Thymus (tissue), 11 donors: ENCODE results near the gene CCNL2. TPM values are rescaled to one million over a fixed set of nuclear protein-coding genes. Genes with fewer than 3 reads are reported as not detected.
"Not testable (repeated sequence)": the region's sequence is repeated elsewhere in the genome, so short reads cannot be mapped to it uniquely, and the experiment has no call there.

Source experiments
- DNase-seq, 9 donors: peaks; one replicate each; pipeline ENCODE4 v3.0.0-alpha.2; 2013; ENCODE audit warnings: low spot score in 9 of 9, low read depth in 6 of 9, missing footprints in 1 of 9
- H3K27ac ChIP-seq, 2 donors: one replicate each; pipeline ENCODE4 v1.5.1; 2013; ENCODE audit warnings: control low read depth in 1 of 2, low read depth in 1 of 2, low read length in 1 of 2, mild to moderate bottlenecking in 1 of 2, moderate library complexity in 1 of 2
- H3K27me3 ChIP-seq, 2 donors: one replicate each; pipeline ENCODE4 v1.5.1; 2013; ENCODE audit warnings: low read length in 1 of 2; ENCODE audit not compliant: control insufficient read depth in 2 of 2, insufficient read depth in 1 of 2
- H3K36me3 ChIP-seq, 2 donors: one replicate each; pipeline ENCODE4 v1.5.1; 2013; ENCODE audit warnings: low read length in 1 of 2, mild to moderate bottlenecking in 1 of 2, moderate library complexity in 1 of 2; ENCODE audit not compliant: control insufficient read depth in 2 of 2, insufficient read depth in 2 of 2
- H3K4me1 ChIP-seq, 2 donors: one replicate each; pipeline ENCODE4 v1.5.1; 2013; ENCODE audit warnings: low read length in 2 of 2; ENCODE audit not compliant: control insufficient read depth in 2 of 2, insufficient read depth in 2 of 2
- H3K4me3 ChIP-seq, 2 donors: one replicate each; pipeline ENCODE4 v1.5.1; 2013; ENCODE audit warnings: low read length in 2 of 2, control low read depth in 1 of 2, mild to moderate bottlenecking in 1 of 2
- H3K9me3 ChIP-seq, 2 donors: one replicate each; pipeline ENCODE4 v1.5.1; 2013; ENCODE audit warnings: low read length in 1 of 2, mild to moderate bottlenecking in 1 of 2; ENCODE audit not compliant: control insufficient read depth in 2 of 2, insufficient read depth in 1 of 2
- WGBS: extraction: QIAGEN DNeasy Blood & Tissue Kit; methylation state at CpG from one replicate; pipeline ENCODE4 v1.1.7; 2013; 5-methylcytosine and 5-hydroxymethylcytosine counted together
- polyA plus RNA-seq: library from polyadenylated mRNA; stranded (reverse); fragments of 200-250 nt; gene quantifications from one replicate; pipeline ENCODE4 v1.2.3, GENCODE V29; 2013
- total RNA-seq: library from RNA; stranded (reverse); fragments of 120-200 nt; gene quantifications from one replicate; pipeline ENCODE4 v1.2.4, GENCODE V29; 2013
- donor health status: healthy.

Gene CCNL2
- total and polyA plus RNA-seq, 2 donors, result 73.8 to 340 TPM

- Histone ChIP-seq H3K27ac (no peak overlapping the region), H3K4me3 (no peak overlapping the region), H3K27me3 (no peaks in the 10 kb centered on the region), H3K9me3 (peaks cover 0 to 5% of the 10 kb centered on the region in 2 donors), H3K36me3 (peaks cover 76 to 78% of the 10 kb centered on the region in 2 donors), H3K4me1 (no peaks in the 10 kb centered on the region)
- DNase-seq, result no peak
- WGBS, result 98% methylated on average over 16 of the region's 16 CpGs
Observed at GRCh38 chr1:1388078-1388472, 11.1 kb downstream of the CCNL2 start.

DNA sequence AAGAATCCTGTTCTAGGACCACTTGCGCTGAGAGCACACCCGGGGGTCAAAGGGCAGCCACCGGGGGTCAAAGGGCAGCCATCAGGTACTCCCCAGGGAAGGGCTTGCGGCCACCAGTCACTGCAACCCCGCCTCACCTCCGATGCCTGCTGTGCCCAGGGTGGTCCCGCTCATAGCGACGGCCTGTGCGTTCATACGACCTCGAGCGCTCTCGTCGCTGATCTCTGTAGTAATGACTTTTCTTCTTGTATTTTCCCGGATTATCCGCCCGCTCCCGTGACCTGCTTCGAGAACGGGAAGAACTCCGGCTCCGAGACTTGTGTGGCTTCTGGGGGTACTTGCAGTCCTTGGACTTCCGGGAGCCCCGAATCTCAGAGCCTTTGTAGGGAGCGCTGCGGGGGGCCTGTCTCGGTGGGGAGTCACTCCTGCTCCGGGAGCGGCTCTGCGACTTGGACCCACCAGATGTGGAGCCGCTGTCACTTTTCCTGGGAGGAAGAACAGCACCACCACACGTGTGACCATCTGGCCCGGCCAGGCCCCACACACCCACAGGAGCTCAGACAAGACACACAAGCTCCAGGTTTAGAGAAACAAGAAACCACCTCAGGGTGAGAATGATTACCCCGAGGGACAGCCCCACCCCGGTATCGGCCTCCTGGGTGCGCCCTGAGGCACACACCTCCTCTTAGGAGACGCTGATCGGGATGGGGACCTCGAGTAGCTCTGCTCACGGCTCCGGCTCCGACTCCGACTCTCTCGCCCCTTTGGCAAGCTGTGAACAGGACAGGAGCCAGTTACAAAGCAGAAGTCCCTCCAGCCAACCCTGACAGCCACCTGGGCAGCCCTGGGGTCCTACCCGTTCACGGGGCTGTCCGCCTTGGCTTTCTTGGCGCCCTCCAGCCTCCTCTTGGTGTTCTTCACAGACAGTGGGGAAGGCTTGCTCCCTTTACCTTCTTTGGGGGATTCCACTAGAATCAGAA, 11.7 kb downstream of the CCNL2 start:
- WGBS, result 98% methylated on average over 50 of the region's 50 CpGs
- H3K4me1 ChIP-seq, result no peaks in the 10 kb centered on the region
- no peak overlapping the region for H3K27ac ChIP-seq
- no peaks in the 10 kb centered on the region for H3K27me3 ChIP-seq
- DNase-seq, result no peak
- peaks cover 69 to 71% of the 10 kb centered on the region in 2 donors for H3K36me3 ChIP-seq
- peaks cover 0 to 5% of the 10 kb centered on the region in 2 donors for H3K9me3 ChIP-seq
- no peak overlapping the region for H3K4me3 ChIP-seq

DNA sequence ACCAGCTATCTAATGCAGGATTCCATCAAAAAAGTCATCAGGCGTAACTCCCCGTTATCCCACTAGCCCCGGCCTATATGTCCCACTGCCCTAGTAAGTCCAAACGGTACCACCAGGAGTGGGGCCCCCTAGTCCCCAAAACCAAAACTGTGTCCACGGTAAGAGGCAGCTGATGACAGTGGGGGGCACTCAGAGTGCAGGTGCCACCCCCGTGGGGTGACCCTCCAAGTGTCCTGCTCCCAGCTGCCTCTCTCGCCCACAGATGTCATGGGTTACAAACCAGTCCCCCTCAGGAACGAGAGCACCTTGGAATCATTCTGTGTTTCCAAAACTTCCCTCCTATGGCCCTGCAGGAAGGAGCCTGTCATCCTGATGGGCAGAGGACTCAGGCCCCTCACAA, 13.2 kb downstream of the CCNL2 start:
- Histone ChIP-seq H3K9me3 (peaks cover 0 to 5% of the 10 kb centered on the region in 2 donors), H3K27ac (no peak overlapping the region), H3K27me3 (no peaks in the 10 kb centered on the region), H3K36me3 (peaks cover 57 to 59% of the 10 kb centered on the region in 2 donors), H3K4me3 (no peak overlapping the region), H3K4me1 (no peaks in the 10 kb centered on the region)
- WGBS, result 96% methylated on average over 8 of the region's 8 CpGs
- no peak for DNase-seq

DNA sequence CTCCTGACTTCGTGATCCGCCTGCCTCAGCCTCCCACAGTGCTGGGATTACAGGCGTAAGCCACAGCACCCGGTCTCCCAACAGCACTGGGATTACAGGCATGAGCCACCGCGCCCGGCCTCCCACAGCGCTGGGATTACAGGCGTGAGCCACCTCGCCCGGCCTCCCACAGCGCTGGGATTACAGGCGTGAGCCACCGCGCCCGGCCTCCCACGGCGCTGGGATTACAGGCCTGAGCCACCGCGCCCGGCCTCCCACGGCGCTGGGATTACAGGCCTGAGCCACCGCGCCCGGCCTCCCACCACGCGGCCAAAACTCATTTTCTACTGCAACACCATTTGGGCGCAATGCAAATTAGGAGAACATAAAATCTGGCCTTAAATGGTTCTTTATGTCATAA, 13.8 kb downstream of the CCNL2 start:
- H3K36me3 ChIP-seq, result peaks cover 56 to 58% of the 10 kb centered on the region in 2 donors
- DNase-seq, H3K4me3 ChIP-seq, H3K27ac ChIP-seq, H3K9me3 ChIP-seq, H3K4me1 ChIP-seq, H3K27me3 ChIP-seq: not testable (repeated sequence)
- 97% methylated on average over 29 of the region's 29 CpGs for WGBS

DNA sequence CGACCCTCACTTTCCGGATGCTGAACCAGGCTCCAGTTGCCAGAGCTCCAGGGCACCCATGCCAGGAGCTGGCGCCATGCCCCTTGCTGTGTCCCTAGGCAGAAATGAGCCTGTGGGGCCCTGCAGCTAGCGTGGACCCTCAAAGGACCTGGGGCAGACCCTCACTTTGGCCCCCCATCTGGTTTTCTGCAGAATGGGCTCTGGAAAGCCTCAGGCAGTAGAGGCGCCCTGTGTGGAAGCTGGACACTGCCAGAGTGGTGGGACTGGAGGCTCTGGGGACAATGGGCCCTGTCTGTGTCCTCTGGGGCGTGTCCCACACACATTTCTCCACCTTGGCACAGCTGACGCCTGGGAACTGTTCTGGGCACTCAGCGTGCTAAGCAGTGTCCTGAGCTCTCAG, 17.8 kb downstream of the CCNL2 start:
- no peak overlapping the region for H3K27ac ChIP-seq
- no peak overlapping the region for H3K4me3 ChIP-seq
- H3K9me3 ChIP-seq, result no peaks in the 10 kb centered on the region
- peaks cover 17 to 21% of the 10 kb centered on the region in 2 donors for H3K36me3 ChIP-seq
- no peak for DNase-seq
- H3K4me1 ChIP-seq, result no peaks in the 10 kb centered on the region
- WGBS, result 84% methylated on average over 8 of the region's 8 CpGs
- no peaks in the 10 kb centered on the region for H3K27me3 ChIP-seq

DNA sequence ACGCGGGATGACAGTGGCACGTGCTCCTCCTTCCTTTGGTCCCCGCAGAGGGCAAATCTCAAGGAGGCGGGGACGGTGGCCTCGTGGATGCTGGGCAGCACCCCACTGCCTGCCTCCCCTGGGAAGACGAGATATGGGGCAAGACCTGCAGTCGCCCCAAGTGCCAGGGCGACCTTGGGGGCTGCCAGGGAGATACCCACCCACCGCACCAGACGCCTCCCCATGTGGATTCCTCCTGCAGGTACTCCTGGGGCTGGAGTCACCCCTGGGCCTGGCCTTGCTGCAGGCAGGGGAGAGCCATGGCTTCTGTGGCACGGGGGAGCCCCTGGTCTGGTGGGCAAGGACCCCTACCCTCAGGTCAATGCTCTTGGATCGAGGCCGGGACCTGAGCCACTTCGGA, 18.3 kb downstream of the CCNL2 start:
- no peaks in the 10 kb centered on the region for H3K27me3 ChIP-seq
- 99% methylated on average over 16 of the region's 16 CpGs for WGBS
- H3K9me3 ChIP-seq, result no peaks in the 10 kb centered on the region
- DNase-seq, result no peak
- H3K4me1 ChIP-seq, result peaks cover 2 to 3% of the 10 kb centered on the region in 2 donors
- H3K4me3 ChIP-seq, result no peak overlapping the region
- peaks cover 13 to 16% of the 10 kb centered on the region in 2 donors for H3K36me3 ChIP-seq
- no peak overlapping the region for H3K27ac ChIP-seq

- H3K4me3 ChIP-seq, result no peak overlapping the region
- no peaks in the 10 kb centered on the region for H3K9me3 ChIP-seq
- peaks cover 13 to 22% of the 10 kb centered on the region in 2 donors for H3K4me1 ChIP-seq
- H3K27me3 ChIP-seq, result no peaks in the 10 kb centered on the region
- H3K36me3 ChIP-seq, result peaks cover 18 to 21% of the 10 kb centered on the region in 2 donors
- DNase-seq, result no peak
- 97% methylated on average over 16 of the region's 16 CpGs for WGBS
- no peak overlapping the region for H3K27ac ChIP-seq
Observed at GRCh38 chr1:1377540-1378205, 21.5 kb downstream of the CCNL2 start.

DNA sequence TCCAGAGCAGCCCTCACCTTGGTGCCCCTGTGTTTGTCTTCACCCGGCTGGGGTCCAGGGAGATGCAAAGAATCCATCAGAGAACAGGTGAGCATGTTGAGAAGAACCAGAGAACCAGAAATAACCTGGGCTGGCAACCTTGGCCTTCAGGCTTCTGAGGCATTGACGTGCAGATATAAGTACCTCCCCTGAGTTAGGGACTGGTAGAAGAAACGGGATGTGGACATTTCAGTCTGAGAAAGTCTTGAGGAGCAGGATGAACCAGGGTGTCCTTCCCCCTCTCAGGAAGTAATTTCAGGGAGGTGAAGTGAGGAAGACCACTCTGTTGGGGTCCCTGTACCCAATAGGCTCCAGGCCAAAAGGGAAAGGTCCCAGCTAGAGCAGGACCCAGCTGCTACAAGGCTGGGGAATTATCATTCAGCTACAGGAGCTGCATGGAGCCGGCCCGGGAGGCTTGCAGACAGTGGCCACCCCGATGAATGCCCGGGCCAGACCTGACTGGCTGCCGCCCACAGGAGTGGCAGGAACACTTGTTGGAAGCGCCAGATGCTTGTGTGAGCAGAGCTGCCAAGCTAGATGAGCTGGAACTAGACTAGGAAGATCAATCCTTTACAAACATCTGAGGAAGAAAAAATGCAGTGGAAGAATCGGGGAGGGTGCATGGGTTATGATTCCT, 22.4 kb downstream of the CCNL2 start:
- Histone ChIP-seq H3K27ac (no peak overlapping the region), H3K9me3 (peaks cover 0 to 2% of the 10 kb centered on the region in 2 donors), H3K4me3 (no peak overlapping the region), H3K36me3 (peaks cover 21 to 23% of the 10 kb centered on the region in 2 donors), H3K4me1 (peaks cover 21 to 31% of the 10 kb centered on the region in 2 donors), H3K27me3 (no peaks in the 10 kb centered on the region)
- WGBS, result 97% methylated on average over 10 of the region's 10 CpGs
- DNase-seq, result no peak
